GM18499 (cell line): ENCODE measurements around the gene CFAP119.

Source experiments
- ATAC-seq: cut with Tn5 transposase; IDR thresholded peaks from one replicate; pipeline ENCODE4 v1.9.1; 2021; ENCODE audit warnings: moderate number of reproducible peaks; ENCODE audit not compliant: insufficient read depth, unreplicated experiment

The CFAP119 gene

GRCh38 chr16:30720086-30720485 lies 41.8 kb downstream of the CFAP119 start:
- ATAC-seq = no peak

- ATAC-seq = no peak
Measured at GRCh38 chr16:30715750-30716445, 46.0 kb downstream of the CFAP119 start.

- no peak for ATAC-seq
Measured at GRCh38 chr16:30711712-30712111, 50.1 kb downstream of the CFAP119 start.

GRCh38 chr16:30710971-30711370 lies 50.9 kb downstream of the CFAP119 start:
- ATAC-seq = no peak
